SK-N-SH (cell line): ENCODE data around the gene P2RY14. TPM values are rescaled to one million over a fixed set of nuclear protein-coding genes. Genes with fewer than 3 reads are reported as not detected.

Source experiments
- CTCF ChIA-PET: fragments of 300-600, 350-600 bp; formaldehyde crosslinking; extraction: SDS; loops from one replicate; lab custom pipeline; 2021; lab: Yijun Ruan, JAX
- POLR2A ChIA-PET: fragments of 350-600 bp; sonication (Branson Sonifier 250); formaldehyde crosslinking; extraction: SDS; loops from one replicate; lab custom pipeline; 2020; ENCODE audit warnings: antibody characterized with exemption, inconsistent platforms; lab: Yijun Ruan, JAX
- DNase-seq: peaks from one replicate; pipeline ENCODE4 v3.0.0; 2012
- H2AFZ ChIP-seq: fragments of 200-600 bp; sonication (generic); 2 replicates; pipeline ENCODE4 v1.8.1; 2016; ENCODE audit warnings: antibody characterized with exemption, mild to moderate bottlenecking, low read depth
- H3F3A ChIP-seq: fragments of 200-600 bp; sonication (generic); replicated peaks from 2 replicates; pipeline ENCODE3; 2016; ENCODE audit warnings: antibody characterized with exemption, mild to moderate bottlenecking; ENCODE audit not compliant: insufficient read depth
- H3K27ac ChIP-seq, 2 experiments: fragments of 200-500 bp in 1 of 2; fragments of 200-600 bp in 1 of 2; sonication (Bioruptor generic) in 1 of 2; sonication (generic), shearing (Covaris generic) in 1 of 2; 2 replicates each; pipeline versions ENCODE4 v1.5.1 to v1.6.1; 2014 to 2016; ENCODE audit warnings: low read depth in 2 of 2, inconsistent platforms in 1 of 2, low read length in 1 of 2, mild to moderate bottlenecking in 1 of 2, mixed read lengths in 1 of 2
- H3K27me3 ChIP-seq: fragments of 200-600 bp; sonication (generic), shearing (Covaris generic); 2 replicates; pipeline ENCODE4 v1.6.1; 2016; ENCODE audit warnings: mixed run types; ENCODE audit not compliant: insufficient read depth
- H3K36me3 ChIP-seq, 2 experiments: fragments of 200-500 bp in 1 of 2; fragments of 200-600 bp in 1 of 2; sonication (Bioruptor generic) in 1 of 2; sonication (generic) in 1 of 2; replicated peaks in 1 of 2; 2 replicates each; pipeline versions ENCODE3 to v1.5.1; 2014 to 2016; ENCODE audit warnings: low read length in 1 of 2, mild to moderate bottlenecking in 1 of 2; ENCODE audit not compliant: insufficient read depth in 2 of 2, control insufficient read depth in 1 of 2
- H3K4me1 ChIP-seq, 2 experiments: fragments of 200-500 bp in 1 of 2; fragments of 200-600 bp in 1 of 2; sonication (Bioruptor generic) in 1 of 2; sonication (generic), shearing (Covaris generic) in 1 of 2; 2 replicates each; pipeline versions ENCODE4 v1.5.1 to v1.6.1; 2014 to 2016; ENCODE audit warnings: low read depth in 1 of 2, low read length in 1 of 2, mixed run types in 1 of 2; ENCODE audit not compliant: insufficient read depth in 2 of 2, control insufficient read depth in 1 of 2
- H3K4me2 ChIP-seq: fragments of 200-600 bp; sonication (generic), shearing (Covaris generic); 2 replicates; pipeline ENCODE4 v1.6.1; 2017; ENCODE audit warnings: mixed run types
- H3K4me3 ChIP-seq, 2 experiments: fragments of 200-500 bp in 1 of 2; fragments of 200-600 bp in 1 of 2; sonication (Bioruptor generic) in 1 of 2; sonication (generic), shearing (Covaris generic) in 1 of 2; 2 replicates each; pipeline versions ENCODE4 v1.5.1 to v1.8.1; 2014 to 2016; ENCODE audit warnings: low read depth in 2 of 2, inconsistent platforms in 1 of 2, low read length in 1 of 2, mild to moderate bottlenecking in 1 of 2, mixed read lengths in 1 of 2, moderate library complexity in 1 of 2
- H3K79me2 ChIP-seq: fragments of 200-600 bp; sonication (generic); 2 replicates; pipeline ENCODE4 v1.8.1; 2017; ENCODE audit warnings: mild to moderate bottlenecking; ENCODE audit not compliant: insufficient read depth
- H3K9ac ChIP-seq: fragments of 200-600 bp; sonication (generic); 2 replicates; pipeline ENCODE4 v1.6.1; 2017; ENCODE audit warnings: mixed run types
- H3K9me2 ChIP-seq: fragments of 200-600 bp; sonication (generic); 2 replicates; pipeline ENCODE4 v1.6.1; 2017; ENCODE audit warnings: mixed run types
- H3K9me3 ChIP-seq: fragments of 200-600 bp; sonication (generic); 2 replicates; pipeline ENCODE4 v1.6.1; 2017; ENCODE audit warnings: mixed run types, mild to moderate bottlenecking, moderate library complexity
- H4K20me1 ChIP-seq: fragments of 200-600 bp; sonication (generic); 2 replicates; pipeline ENCODE4 v1.6.1; 2017; ENCODE audit warnings: mild to moderate bottlenecking, mixed run types; ENCODE audit not compliant: insufficient read depth
- FOSL2 ChIP-seq: IDR thresholded peaks from 2 replicates; pipeline ENCODE4 v1.4.0; 2012; ENCODE audit warnings: low read depth, mild to moderate bottlenecking, moderate library complexity, borderline replicate concordance
- GABPA ChIP-seq: IDR thresholded peaks from 2 replicates; pipeline ENCODE4 v1.4.0; 2012; ENCODE audit warnings: low read depth, mild to moderate bottlenecking
- GATA2 ChIP-seq: sonication (generic); formaldehyde crosslinking; IDR thresholded peaks from 2 replicates; pipeline ENCODE4 v1.5.0; 2020; ENCODE audit warnings: mild to moderate bottlenecking, missing genetic modification reagents
- IRF3 ChIP-seq: fragments of 150-350 bp; IDR thresholded peaks from 2 replicates; pipeline ENCODE4 v1.6.1; 2016; ENCODE audit warnings: mild to moderate bottlenecking, low read depth, low read length
- MEF2A ChIP-seq: IDR thresholded peaks from 2 replicates; pipeline ENCODE4 v1.4.0; 2012; ENCODE audit warnings: low read depth, borderline replicate concordance
- MXI1 ChIP-seq: IDR thresholded peaks from 2 replicates; pipeline ENCODE4 v1.6.1; 2012; ENCODE audit warnings: mild to moderate bottlenecking, low read depth, low read length, improper control_type of control experiment
- NRF1 ChIP-seq: IDR thresholded peaks from 2 replicates; pipeline ENCODE4 v1.6.1; 2012; ENCODE audit warnings: low read depth, mild to moderate bottlenecking, low read length
- SIN3A ChIP-seq: IDR thresholded peaks from 2 replicates; pipeline ENCODE4 v1.6.1; 2012; ENCODE audit warnings: low read depth, mild to moderate bottlenecking, low read length, moderate library complexity, borderline replicate concordance
- TAF1 ChIP-seq: IDR thresholded peaks from 2 replicates; pipeline ENCODE4 v1.6.1; 2012; ENCODE audit warnings: low read depth, mild to moderate bottlenecking, low read length, moderate library complexity, borderline replicate concordance
- TCF12 ChIP-seq: IDR thresholded peaks from 2 replicates; pipeline ENCODE4 v1.4.0; 2012
- YY1 ChIP-seq: IDR thresholded peaks from 2 replicates; pipeline ENCODE4 v1.4.0; 2012; ENCODE audit warnings: low read depth, mild to moderate bottlenecking
- WGBS: methylation state at CpG from one replicate; pipeline ENCODE4 v1.1.6; 2017; ENCODE audit warnings: low lambda C conversion rate; 5-methylcytosine and 5-hydroxymethylcytosine counted together
- polyA plus RNA-seq, 3 experiments: library from polyadenylated mRNA; depleted of rRNA; stranded (reverse); fragments of >200 nt; gene quantifications; 2 replicates each; pipeline ENCODE4 v1.2.3, GENCODE V29; 2012
- TF ChIP-seq, protein P1 (sequence below): IDR thresholded peaks from 2 replicates; pipeline ENCODE4 v1.4.0; 2012; ENCODE audit warnings: low read depth, borderline replicate concordance

Gene P2RY14
- polyA plus RNA-seq, 1 of the 3 experiments (the other 2 are of a cell fraction): not detected

- WGBS: 67% methylated on average over 1 of the region's 1 CpG
- no peaks in the 10 kb centered on the region for H3K9me2 ChIP-seq
- H4K20me1 ChIP-seq: no peaks in the 10 kb centered on the region
- CTCF ChIA-PET: interaction anchor here (1.0 to 2.7 kb wide), 6 partner anchors 9 to 99 kb away, joined by 4 to 15 read pairs (median 6); no protein-coding TSS in a partner anchor
- H3K27me3 ChIP-seq: peaks cover 4% of the 10 kb centered on the region; the same call in 1 of the 2 replicates
- H3K27ac ChIP-seq: no peak overlapping the region
- H3K9ac ChIP-seq: no peak overlapping the region
- DNase-seq: no peak
- H3K4me2 ChIP-seq: no peak overlapping the region
- no peaks in the 10 kb centered on the region for H3K79me2 ChIP-seq
- H3F3A ChIP-seq: no peaks in the 10 kb centered on the region
- H2AFZ ChIP-seq: no peak overlapping the region
- POLR2A ChIA-PET: no interaction called here
- TF ChIP-seq MEF2A (no peak), SIN3A (no peak), NRF1 (no peak), GATA2 (CRISPR knock-in tag) (no peak), FOSL2 (no peak)
- no peaks in the 10 kb centered on the region for H3K36me3 ChIP-seq
- peaks cover 0 to 6% of the 10 kb centered on the region in 2 experiments; a peak in 2 of 4 replicates for H3K4me1 ChIP-seq
- H3K9me3 ChIP-seq: no peaks in the 10 kb centered on the region
- H3K4me3 ChIP-seq: no peak overlapping the region
These were observed 11.3 kb downstream of the P2RY14 start for GRCh38 chr3:151267066-151267465.

GRCh38 chr3:151265866-151266265 lies 12.5 kb downstream of the P2RY14 start:
- DNase-seq: no peak
- H3K9me2 ChIP-seq: no peaks in the 10 kb centered on the region
- no peak overlapping the region for H3K9ac ChIP-seq
- WGBS: 58% methylated on average over 5 of the region's 5 CpGs
- TF ChIP-seq TAF1 (no peak), NRF1 (no peak), GABPA (no peak), TCF12 (no peak), MXI1 (no peak), IRF3 (no peak), YY1 (no peak)
- TF ChIP-seq, protein P1, sequence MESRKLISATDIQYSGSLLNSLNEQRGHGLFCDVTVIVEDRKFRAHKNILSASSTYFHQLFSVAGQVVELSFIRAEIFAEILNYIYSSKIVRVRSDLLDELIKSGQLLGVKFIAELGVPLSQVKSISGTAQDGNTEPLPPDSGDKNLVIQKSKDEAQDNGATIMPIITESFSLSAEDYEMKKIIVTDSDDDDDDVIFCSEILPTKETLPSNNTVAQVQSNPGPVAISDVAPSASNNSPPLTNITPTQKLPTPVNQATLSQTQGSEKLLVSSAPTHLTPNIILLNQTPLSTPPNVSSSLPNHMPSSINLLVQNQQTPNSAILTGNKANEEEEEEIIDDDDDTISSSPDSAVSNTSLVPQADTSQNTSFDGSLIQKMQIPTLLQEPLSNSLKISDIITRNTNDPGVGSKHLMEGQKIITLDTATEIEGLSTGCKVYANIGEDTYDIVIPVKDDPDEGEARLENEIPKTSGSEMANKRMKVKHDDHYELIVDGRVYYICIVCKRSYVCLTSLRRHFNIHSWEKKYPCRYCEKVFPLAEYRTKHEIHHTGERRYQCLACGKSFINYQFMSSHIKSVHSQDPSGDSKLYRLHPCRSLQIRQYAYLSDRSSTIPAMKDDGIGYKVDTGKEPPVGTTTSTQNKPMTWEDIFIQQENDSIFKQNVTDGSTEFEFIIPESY: no peak
- no peaks in the 10 kb centered on the region for H3K36me3 ChIP-seq
- no peaks in the 10 kb centered on the region for H3F3A ChIP-seq
- no peaks in the 10 kb centered on the region for H4K20me1 ChIP-seq
- no peaks in the 10 kb centered on the region for H3K79me2 ChIP-seq
- H2AFZ ChIP-seq: no peak overlapping the region
- no peaks in the 10 kb centered on the region for H3K9me3 ChIP-seq
- ChIA-PET POLR2A (no interaction called here), CTCF (interaction anchor here (1.0 kb wide), 2 partner anchors 15 to 16 kb away, joined by 3 to 4 read pairs; no protein-coding TSS in a partner anchor)
- no peak overlapping the region for H3K4me2 ChIP-seq
- H3K27ac ChIP-seq: no peak overlapping the region
- H3K4me3 ChIP-seq: no peak overlapping the region
- H3K4me1 ChIP-seq: peaks cover 0 to 6% of the 10 kb centered on the region in 2 experiments; a peak in 2 of 4 replicates
- H3K27me3 ChIP-seq: peaks cover 4% of the 10 kb centered on the region; the same call in 1 of the 2 replicates
